CD4-positive, alpha-beta T cell treated with Interleukin-15 for 1 hour (primary cell): ENCODE results near the gene ADNP.

Experiments used
- DNase-seq: peaks from one replicate; pipeline ENCODE4 v3.0.0-alpha.2; 2020

ADNP gene

DNA sequence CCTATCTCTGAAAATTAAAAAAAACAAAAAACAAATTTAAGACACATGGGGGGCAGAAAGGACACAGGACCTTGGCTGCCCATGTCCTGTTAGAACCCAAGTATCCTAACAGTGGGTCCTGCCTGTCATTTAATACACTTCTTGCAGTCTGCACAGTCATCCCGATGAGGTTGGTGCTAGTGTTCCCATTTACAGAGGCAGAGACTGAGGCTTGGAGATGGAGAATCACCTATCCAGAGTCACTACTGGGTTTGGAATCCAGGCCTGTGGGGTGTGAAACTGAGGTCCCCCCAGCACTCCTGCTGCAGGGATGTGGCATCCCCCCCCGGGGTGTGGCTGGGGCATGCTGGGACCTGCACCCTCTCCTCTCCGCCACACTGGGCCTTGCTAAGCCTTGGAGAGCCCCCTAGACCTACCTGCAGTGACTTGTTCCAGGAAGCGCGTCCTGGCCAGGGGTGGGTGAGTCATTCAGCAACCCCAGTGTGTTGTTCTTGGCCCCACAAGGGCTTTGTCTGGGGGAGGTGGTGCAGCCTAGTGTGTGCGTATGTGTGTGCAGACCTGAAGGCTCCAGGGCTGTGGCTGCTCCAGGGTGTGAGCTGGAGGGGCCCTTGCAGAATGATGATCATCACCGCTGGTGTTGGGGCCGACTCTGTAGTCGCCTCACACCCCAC is 86.7 kb downstream of the ADNP start:
- DNase-seq: peak; percentile 20

DNA sequence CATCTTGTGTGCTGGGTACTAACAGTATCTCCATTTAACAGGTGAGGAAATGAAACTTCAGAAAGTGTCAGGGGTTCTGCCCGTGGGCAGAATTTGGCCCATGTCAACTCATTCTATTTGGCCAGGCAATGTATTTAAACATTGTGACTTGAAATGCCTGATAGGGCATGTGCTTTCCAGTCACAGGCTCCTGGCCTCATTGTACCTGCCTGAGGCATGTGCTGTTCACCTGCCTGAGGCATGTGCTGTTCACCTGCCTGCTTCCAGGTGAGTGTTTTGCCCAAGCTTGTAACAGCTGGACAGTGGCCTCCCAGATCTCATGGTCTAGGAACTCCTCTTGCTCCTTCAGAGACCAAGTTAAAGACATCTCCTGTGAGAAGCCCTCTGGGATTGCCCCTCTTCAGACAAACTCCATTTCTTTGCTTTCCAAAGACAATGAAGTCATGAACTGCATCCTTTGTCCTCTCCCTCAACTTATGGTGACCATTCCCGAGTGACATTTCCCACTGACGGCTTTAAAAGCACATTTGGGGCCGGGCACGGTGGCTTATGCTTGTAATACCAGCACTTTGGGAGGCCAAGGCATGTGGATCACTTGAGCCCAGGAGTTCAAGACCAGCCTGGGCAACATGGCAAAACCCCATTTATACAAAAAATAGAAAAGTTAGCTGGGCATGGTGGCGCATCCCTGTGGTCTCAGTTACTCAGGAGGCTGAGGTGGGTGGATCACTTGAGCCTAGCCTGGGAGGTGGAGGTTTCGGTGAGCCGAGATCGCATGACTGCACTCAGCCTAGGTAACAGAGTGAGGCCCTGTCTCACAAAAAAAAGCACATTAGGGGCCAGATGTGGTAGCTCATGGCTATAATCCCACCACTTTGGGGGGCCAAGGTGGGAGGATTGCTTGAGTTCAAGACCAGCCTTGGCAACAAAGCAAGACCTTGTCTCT is 87.6 kb downstream of the ADNP start:
- DNase-seq: no peak

DNA sequence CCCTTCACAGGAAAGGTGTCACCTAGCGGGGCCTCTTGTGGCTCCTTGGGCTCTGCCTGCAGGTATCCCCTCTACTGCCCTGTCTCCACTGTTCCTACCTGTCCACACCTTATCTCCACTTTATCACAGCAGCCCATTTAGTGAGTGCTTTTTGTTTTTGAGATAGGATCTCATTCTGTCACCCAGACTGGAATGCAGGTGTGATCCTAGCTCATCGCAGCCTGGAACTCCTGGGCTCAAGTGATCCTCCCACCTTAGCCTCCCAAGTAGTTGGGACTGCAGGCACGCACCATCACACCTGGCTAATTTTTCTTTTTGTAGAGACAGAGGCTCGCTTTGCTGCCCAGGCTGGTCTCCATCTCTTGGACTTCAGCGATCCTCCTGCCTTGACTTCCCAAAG is 88.4 kb downstream of the ADNP start:
- DNase-seq: no peak
